Pons (tissue), 1 donor: ENCODE measurements around the gene IFNA1.
"Not testable (repeated sequence)": the region's sequence is repeated elsewhere in the genome, so short reads cannot be mapped to it uniquely, and the experiment has no call there.

Experiments used
- DNase-seq: peaks from one replicate; pipeline ENCODE4 v3.0.0-alpha.2; 2016; ENCODE audit warnings: low spot score

The IFNA1 gene

GRCh38 chr9:21449312-21449711 lies 9.1 kb downstream of the IFNA1 start:
- not testable (repeated sequence) for DNase-seq

GRCh38 chr9:21450733-21451394 lies 10.6 kb downstream of the IFNA1 start:
- no peak for DNase-seq

GRCh38 chr9:21452681-21453080 lies 12.4 kb downstream of the IFNA1 start:
- no peak for DNase-seq

GRCh38 chr9:21454149-21454548 lies 13.9 kb downstream of the IFNA1 start:
- no peak for DNase-seq

- DNase-seq = peak; percentile 63
Measured at GRCh38 chr9:21455320-21455719, 15.1 kb downstream of the IFNA1 start.

- no peak for DNase-seq
Measured at GRCh38 chr9:21461377-21461776, 21.1 kb downstream of the IFNA1 start.

GRCh38 chr9:21465138-21465537 lies 24.9 kb downstream of the IFNA1 start:
- no peak for DNase-seq

- peak; percentile 67 for DNase-seq
Measured at GRCh38 chr9:21465859-21466518, 25.8 kb downstream of the IFNA1 start.

- DNase-seq = peak; percentile 82
Measured at GRCh38 chr9:21470126-21470525, 29.9 kb downstream of the IFNA1 start.

- no peak for DNase-seq
Measured at GRCh38 chr9:21473236-21473635, 33.0 kb downstream of the IFNA1 start.

GRCh38 chr9:21477466-21477865 lies 37.2 kb downstream of the IFNA1 start:
- DNase-seq = no peak

GRCh38 chr9:21479152-21479702 lies 39.0 kb downstream of the IFNA1 start:
- DNase-seq = peak; percentile 11

- peak; percentile 84 for DNase-seq
Measured at GRCh38 chr9:21481470-21482056, 41.3 kb downstream of the IFNA1 start.

- DNase-seq = no peak
Measured at GRCh38 chr9:21482213-21482612, 42.0 kb downstream of the IFNA1 start, which contains the start of gene IFNE. IFNE (minus strand) TSS chr9:21482313; CDS start chr9:21481694, 619 bp downstream.
